ENCODE data around the gene MMP8.

DNA sequence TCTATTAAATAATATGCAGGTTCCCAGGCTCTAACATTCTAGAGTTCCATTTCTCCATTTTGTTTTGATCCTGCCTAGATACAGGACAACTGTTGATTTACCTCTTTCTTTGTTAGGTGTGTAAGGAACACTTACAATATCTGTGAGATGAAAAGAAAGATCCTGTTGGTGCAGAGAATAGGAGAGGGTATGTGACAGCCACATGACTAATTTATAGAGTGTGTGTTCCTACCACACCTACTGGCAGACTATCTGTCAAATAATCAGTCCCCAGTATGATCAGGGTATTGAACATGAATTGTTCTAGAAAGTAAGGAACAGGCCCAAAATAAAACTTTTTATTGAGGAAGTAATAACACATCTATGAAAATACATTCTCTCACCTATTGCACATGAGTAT, 45.4 kb upstream of the MMP8 start:
- TF ChIP-seq POLR2A (IDR thresholded peaks at IDR 0.05) (no peak), POLR2AphosphoS5 (IDR thresholded peaks at IDR 0.05) (no peak)
- TF ChIP-seq, protein P1, sequence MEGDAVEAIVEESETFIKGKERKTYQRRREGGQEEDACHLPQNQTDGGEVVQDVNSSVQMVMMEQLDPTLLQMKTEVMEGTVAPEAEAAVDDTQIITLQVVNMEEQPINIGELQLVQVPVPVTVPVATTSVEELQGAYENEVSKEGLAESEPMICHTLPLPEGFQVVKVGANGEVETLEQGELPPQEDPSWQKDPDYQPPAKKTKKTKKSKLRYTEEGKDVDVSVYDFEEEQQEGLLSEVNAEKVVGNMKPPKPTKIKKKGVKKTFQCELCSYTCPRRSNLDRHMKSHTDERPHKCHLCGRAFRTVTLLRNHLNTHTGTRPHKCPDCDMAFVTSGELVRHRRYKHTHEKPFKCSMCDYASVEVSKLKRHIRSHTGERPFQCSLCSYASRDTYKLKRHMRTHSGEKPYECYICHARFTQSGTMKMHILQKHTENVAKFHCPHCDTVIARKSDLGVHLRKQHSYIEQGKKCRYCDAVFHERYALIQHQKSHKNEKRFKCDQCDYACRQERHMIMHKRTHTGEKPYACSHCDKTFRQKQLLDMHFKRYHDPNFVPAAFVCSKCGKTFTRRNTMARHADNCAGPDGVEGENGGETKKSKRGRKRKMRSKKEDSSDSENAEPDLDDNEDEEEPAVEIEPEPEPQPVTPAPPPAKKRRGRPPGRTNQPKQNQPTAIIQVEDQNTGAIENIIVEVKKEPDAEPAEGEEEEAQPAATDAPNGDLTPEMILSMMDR (IDR thresholded peaks at IDR 0.05): no peak

Data from prostate gland (tissue), 2 donors.